HG02840 (cell line): ENCODE measurements around the gene MCU.

Experiments used
- ATAC-seq: cut with Tn5 transposase; IDR thresholded peaks from one replicate; pipeline ENCODE4 v1.9.1; 2021; ENCODE audit warnings: mild to moderate bottlenecking, moderate library complexity, moderate number of reproducible peaks; ENCODE audit not compliant: unreplicated experiment, low FRiP score

Gene MCU

DNA sequence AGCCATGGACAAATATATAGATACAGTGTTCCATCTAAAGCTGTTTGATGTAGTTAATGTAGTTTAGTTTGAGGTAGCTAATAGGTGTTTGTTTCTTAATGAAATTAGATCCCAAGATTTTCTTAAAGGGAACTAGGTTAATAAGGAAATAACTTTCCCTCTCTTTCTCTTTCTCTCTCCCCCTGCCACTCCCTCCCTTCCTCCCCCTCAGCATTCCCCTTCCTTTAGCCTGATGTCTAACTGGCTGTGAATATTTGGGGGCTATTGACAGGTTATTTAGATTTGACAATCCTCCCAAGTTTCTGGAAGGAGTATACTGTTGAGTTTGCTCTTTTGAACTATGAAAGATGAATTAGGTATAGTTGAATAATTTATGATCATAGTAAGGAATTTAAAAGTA, 136.4 kb downstream of the MCU start:
- ATAC-seq = no peak

DNA sequence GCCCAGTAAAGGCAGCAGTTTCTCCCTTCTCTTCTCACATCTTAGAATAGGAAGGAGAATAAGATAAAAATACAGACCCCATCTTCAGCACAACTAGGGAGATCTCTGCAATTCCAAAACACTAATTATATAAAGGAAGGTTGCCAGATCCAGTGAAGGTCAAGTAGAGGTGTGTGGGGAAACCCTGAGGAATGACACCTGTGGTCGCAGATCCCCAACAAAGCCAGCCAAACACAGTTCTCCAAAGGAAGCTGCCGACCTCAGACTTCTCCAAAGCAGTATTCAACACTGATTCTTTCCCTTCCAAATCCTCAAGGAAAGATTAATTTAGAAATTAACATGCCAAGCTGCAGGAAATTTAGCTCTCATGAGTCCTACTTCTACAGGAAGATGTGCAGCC, 138.7 kb downstream of the MCU start:
- no peak for ATAC-seq

DNA sequence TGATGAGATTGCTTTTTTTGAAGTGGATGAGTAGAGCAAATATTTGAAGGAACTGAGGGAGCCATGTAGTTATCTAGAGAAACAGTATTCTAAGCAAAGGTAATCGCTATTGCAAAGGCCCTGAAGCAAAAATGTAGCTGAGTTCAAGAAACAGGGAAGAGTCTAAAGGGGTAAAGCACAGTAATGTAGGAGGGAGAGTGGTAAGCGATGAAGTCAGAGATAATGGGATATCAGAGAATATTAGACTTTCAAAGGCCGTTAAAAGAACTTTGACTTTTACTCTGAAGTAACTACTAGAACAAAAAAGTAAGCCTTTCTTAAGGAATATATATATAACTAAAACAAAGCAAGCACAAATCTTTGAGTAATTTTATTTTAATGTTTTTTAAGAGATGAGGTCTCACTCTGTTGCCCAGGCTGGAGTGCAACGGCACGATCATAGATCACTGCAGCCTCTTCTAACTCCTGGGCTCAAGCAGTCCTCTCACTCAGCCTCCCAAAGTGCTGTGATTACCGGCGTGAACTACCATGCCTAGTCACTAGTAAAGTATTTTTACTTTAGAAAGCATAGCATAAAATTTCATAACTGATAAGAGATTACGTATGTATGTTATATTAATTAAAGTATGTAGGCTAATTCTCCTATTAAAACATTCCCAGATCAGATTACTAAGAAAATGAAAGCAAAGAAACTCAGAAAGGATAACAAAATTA, 139.9 kb downstream of the MCU start:
- no peak for ATAC-seq

DNA sequence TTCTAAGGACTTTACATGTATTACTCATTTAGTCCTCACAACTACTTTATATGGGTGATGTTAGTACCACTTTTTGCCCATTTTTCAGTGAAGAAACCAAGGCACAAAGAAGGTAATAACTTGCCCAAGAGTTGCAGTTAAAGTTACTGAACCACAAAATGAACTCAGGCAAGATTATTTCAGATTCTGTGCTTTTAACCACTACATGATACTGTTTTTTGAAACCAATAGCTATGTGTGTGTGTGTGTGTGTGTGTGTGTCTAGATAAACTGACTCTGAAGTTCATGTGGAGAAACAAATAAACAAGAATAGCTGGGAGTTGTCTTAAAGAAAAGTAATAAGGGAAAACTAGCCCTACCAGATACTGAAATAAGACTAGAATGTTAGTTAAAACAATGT, 140.8 kb downstream of the MCU start:
- no peak for ATAC-seq

DNA sequence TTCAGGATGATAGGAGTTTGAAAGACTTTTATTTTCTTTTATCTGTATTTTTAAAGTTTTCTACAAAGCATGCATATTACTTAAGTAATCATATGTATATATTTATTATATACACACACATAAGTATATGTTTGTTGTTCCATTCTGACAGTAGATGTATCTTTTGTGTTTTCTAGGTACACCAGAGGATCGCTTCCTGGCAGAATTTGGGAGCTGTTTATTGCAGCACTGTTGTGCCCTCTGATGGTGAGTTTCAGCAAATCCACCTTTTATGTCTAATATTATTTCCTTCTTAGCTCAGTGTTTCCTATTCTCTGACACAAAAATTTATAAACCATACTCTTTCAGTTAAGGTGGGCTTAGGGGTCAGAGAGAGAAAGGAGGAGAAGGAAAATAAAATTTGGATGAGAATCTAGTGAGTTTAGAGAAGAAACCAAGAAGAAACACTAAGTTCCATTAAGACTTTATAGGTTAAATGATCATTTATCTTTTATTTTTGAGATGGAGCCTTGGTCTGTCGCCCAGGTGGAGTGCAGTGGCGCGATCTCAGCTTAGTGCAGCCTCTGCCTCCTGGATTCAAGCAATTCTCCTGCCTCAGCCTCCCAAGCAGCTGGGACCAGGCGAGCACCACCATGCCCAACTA, 142.4 kb downstream of the MCU start:
- ATAC-seq = no peak

DNA sequence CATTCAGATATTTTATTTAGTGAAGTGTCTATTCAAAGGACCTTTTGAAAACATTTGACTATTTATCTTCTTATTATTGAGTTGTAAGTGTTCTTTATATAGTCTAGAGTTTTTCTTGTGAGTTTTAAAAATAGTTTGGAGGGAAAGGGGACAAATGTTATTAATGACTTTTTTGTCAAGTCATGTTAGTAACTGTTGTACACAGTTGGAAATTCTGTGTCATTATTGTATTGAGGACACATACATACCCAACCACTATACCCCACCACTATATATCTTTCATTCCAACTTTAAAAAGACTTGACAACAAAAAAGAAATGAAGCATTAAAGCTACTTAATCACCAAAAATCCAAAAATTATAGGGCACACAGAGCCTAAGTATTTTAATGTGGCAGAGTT, 148.4 kb downstream of the MCU start:
- ATAC-seq = no peak

DNA sequence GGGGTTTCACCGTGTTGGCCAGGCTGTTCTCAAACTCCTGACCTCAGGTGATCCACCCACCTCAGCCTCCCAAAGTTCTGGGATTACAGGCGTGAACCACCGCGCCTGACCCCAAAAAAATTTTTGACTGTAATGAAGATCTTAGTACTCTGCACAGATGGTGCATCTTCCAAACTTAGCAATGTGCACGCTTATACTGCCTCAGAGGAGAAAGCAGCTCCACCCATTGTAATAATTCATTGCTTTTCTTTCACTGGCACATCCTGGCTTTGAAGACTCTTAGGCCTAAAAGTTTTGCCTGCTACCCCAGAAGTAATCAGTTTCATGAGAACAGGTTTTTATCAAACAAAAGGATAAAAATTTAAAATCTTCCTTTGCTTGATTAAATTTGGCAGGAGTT, 149.5 kb downstream of the MCU start:
- no peak for ATAC-seq

DNA sequence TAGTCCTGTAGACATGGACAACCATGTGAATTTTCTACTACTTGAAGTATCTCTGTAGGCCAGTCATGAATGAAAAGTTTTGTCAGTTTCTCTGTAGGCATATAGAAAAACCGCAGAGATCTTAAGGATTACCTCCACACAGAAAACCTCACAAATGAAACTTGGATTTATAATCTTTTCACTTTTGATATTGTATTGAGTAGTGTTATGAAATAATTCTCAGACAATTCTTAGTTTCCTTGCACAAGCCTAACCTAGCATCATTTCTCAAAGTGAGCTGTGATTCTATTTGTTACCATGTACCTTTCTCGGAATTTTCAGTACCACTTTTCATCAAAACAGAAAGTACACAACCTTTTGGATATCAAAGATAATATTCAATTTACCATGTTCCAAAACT, 150.2 kb downstream of the MCU start:
- no peak for ATAC-seq

DNA sequence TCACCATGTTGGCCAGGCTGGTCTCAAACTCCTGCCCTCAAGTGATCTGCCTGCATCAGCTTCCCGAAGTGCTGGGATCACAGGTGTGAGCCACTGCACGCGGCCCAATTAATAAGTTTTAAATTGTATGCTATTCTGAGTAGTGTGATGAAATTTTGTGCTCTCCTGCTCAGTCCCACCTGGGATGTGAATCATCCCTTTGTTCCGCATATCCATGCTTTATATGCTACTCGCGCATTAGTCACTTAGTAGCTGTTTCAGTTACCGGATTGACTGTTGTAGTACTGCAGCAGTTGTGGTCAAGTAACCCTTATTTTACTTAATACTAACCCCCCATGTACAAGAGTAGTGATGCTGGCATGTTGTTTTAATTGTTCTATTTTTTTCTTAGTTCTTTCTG, 154.3 kb downstream of the MCU start:
- no peak for ATAC-seq

DNA sequence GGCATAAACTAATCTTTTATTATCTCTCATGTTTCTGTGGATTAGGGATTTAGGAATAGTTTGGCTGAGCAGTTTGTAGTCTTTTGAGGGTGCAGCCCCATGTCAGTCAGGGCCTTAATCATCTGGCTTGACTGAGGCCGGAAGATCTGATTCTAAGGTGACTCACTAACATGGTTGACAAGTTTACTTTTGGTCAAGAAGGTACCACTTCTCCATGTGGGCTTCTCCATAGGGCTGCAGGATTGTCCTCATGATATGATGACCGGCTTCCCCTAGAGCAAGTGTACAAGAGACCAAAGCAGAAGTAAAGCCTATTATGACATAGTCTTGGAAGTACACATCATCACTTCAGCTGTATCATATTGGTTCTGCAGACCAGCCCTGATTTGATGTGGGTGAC, 155.7 kb downstream of the MCU start:
- no peak for ATAC-seq

DNA sequence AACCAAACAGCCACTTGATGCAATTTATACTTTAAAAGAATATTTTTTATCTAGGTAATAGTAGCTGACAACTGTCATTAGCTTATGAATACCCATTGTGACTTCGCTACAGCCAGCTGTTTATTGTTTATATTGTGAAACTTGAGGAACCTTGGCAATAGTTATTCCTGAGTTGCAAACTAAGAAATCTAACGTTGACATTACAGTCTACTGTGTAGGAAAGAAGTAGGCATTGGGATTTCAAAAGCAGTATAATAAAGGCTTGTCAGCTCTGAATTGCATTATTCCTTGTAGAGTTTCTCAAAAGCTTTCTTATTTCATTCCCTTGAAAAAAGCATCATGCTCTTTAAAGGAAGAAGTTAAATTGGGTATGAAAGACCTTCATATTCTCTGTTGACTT, 158.9 kb downstream of the MCU start:
- no peak for ATAC-seq

DNA sequence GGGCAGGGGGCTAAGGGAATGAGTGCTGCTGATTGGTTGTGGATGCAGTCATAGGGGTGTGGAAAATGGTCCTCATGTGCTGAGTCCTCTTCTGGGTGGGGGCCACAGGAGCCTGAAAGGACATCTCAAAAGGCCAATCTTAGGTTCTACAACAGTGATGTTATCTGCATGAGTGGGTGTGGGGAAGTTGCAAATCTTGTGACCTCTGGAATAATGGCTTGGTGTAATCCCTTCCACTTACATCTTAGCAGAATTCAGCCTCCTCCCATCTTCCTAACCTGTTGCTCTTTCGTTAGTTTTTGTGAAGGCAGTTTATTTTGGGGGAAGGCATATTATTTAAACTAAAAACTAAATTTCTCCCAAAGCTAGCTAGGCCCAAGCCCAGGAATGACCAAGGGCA, 159.6 kb downstream of the MCU start:
- ATAC-seq = no peak

DNA sequence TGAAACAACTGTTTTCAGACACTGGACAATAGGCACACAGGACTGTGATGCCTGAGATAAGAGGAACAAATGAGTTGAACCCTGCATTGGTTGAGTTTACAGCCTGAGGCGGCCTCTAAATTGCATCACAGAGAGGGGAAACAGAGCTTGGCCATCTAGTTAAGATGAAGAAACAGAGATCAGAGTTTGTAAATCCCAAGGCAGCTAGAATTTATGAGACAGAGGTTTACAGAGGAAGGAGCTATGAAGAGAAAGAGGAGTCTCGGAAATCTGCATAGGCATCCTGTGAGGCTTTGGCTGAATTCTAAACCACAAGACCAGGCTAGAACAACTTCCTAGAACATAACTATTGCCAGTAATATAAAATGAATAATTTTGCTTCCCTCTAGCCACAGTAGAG, 160.6 kb downstream of the MCU start:
- ATAC-seq = no peak

DNA sequence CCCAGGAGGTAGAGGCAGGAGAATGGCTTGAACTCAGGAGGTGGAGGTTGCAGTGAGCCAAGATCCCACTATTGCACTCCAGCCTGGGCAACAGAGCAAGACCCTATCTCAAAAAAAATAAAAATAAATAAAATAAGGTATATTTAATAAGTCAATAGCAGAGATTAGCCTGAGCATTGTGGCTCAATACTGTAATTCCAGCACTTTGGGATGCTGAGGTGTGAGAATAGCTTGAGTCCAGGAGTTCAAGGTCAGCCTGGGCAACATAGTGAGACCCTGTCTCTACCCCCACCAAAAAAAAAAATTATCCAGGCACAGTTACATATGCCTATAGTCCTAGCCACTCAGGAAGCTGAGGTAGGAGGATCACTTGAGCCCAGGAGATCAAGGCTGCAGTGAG, 163.2 kb downstream of the MCU start:
- no peak for ATAC-seq

DNA sequence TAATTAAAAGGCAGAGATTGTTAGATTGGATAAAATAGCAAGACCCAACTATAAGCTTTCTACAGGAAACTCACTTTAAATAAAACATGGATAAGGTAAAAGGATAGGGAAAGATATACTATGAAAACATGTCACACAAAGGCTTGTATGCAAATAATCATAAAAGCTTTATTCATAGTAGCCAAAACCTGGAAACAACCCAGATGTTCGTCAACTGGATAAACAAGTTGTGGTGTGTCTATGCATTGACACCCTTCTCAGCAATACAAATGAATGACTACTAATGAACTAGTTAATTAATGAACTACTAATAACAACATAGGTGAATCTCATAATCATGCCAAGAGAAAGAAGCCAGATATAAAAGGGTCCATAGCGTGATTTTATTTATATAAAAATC, 163.8 kb downstream of the MCU start:
- no peak for ATAC-seq

DNA sequence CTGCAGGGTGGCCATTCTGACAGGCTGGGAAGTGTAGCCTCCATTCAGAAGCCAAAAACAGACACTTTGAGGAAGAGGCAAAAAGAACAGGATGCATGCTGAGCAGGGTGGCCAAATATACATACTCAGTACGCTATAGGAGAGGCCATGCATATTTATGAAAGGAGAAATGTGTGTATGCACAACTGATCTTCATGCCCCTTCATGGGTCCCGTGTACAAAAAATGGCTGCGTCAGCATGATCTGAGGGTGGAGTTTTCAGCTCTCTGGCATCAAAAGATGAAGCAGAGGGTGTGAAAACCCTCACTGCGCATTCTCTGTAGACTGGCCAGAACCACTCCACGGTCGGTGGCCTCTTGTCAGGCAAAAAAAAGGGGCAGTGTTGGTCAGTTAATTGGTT, 166.1 kb downstream of the MCU start:
- no peak for ATAC-seq

DNA sequence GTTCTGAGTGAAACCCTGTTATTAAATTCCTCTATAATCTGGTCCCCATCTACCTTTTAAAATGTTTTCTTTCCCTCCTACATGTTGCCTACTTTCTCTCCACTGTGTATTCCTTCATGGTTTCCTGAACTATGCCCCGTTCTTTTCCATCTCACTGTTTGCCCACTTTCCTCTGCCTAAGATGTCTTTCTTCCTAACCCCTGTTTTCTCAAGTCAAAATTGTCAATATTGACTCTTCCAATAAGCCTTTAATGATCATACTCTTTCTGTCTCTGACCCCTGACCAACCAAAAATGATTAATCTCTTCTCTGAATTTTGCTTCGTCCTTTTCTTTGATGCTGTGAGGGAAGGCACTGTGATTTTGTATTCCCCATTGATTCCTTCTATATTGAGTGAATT, 171.0 kb downstream of the MCU start:
- ATAC-seq = no peak

DNA sequence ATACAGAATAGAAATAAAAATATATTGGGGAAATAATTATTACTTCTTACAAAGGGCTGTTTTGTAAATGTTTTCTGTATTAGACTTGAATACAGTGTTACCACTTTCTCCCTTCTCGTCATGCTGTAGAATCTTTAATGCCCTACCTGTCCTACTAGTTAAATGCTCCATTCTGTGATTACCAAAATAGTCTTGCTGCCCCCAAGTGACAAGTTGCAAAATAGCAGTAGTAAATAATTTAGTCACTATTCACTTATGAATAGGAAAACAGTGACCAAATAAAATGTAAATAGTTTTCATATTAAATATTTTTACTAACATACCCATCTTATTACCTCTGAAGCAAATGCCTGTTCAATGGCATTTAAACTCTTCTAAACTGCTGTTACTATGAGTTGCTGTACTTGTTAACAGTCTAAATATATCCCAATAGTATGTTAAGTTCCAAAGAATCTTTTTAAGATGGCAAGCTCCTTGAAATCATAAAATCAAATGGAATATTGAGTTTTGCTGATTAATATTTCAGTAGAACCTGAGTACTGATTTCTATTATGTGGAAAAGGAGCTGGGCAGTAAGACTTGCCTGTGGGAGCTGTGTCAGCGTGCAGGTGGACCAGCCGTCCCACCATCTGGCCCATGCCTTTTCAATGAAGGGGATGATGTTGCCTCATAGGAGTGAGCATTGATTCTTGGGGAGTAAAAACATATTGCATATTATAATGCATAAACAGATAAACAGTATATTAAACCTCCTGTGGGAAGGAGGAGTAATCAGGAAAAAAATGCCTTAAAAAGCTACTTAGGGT, 183.5 kb downstream of the MCU start:
- no peak for ATAC-seq

DNA sequence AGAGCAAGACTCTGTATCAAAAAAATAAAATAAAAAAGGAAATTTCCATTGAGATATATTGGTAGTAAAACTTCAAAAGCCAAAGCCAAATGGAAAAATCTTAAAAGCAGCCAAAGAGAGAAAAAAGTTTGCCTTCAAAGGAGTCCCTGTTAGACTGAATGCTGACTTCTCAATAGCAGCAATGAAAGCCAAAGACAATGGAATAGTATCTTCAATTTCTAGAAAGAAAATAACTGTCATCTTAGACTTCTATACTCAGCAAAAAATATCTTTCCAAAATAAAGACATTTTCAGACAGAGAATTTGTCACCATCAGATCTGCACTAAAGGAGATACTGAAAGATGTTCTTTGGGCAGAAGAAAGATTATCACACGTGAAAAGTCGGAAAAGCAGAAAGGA, 187.3 kb downstream of the MCU start:
- no peak for ATAC-seq

DNA sequence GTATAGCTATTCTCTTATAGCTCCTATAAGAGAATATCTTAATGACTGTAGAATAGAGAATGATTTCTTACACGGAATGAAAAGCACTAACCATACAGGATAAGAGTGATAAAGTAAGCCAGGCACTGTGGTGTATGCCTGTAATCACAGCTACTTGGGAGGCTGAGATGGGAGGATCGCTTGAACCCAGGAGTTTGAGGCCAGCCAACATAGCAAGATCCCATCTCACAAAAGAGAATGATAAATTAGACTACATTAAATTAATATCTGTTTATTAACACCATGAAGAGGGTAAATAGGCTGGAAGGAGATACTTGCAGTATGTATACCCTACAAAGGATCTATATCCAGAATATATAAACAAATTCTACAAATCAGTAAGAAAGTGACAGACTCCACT, 189.3 kb downstream of the MCU start:
- ATAC-seq = no peak

DNA sequence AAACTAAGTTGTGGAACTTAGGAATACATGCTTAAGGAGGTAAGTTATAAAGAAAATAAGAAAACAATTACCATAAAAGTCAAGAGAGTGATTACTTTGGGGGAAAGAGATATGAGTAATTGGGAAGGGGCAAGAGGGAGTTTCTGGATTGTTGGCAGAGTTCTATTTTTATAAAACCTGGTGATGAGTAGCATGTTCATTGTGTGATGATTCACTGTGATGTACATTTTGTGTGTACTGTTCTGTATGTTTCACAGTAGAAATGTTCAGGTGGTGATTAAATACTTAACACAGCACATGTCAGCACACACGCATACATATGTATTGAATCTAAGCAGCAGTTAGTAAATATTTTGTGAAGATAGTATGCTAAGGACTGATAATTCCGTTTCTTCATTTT, 191.9 kb downstream of the MCU start:
- ATAC-seq = no peak

DNA sequence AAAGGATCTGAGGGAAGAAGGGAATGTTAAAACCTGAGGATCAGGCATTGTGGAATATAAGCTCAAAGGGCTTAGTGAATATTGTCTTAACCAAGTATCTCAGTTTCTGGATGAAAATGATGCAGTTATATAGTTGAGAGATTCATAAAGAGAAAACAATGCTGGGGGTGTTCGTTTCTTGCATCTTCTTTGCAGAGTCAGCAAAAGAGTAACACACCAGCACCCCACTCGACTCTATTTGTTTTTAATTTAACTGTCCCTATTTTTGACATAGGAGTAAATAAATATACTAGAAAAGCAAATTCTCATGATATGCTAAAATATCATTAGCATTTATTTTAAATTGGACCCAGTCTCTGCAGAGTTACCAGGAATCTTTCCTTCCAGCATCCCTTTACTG, 194.0 kb downstream of the MCU start:
- no peak for ATAC-seq
